Panc1 (cell line): ENCODE data around the gene SATB1. TPM values are rescaled to one million over a fixed set of nuclear protein-coding genes. Genes with fewer than 3 reads are reported as not detected.

Experiments
- ATAC-seq: fragments of 200-7000 bp; cut with Tn5 transposase; 2 replicates; pipeline ENCODE4 v1.9.1; 2020; ENCODE audit warnings: mild to moderate bottlenecking, moderate library complexity
- BruUV-seq: library from RNA; stranded (reverse); fragments of 400-500 nt; replicated peaks from 2 replicates; lab custom pipeline; 2021; lab: Mats Ljungman, UMichigan
- CTCF ChIA-PET: fragments of 300-600 bp; sonication (Branson Sonifier 250); formaldehyde crosslinking; loops from one replicate; lab custom pipeline; 2022; ENCODE audit warnings: antibody characterized with exemption; lab: Charles Lee
- POLR2A ChIA-PET: fragments of 300-600 bp; sonication (Branson Sonifier 250); formaldehyde crosslinking; loops from one replicate; lab custom pipeline; 2022; ENCODE audit warnings: antibody characterized with exemption; lab: Charles Lee
- DNase-seq: peaks from one replicate; pipeline ENCODE4 v3.0.0-alpha.2; 2010; ENCODE audit warnings: low read depth, low spot score
- H3K27ac ChIP-seq: 2 replicates; pipeline ENCODE4 v1.5.1; 2011; ENCODE audit warnings: mild to moderate bottlenecking, low read length, inconsistent platforms
- H3K27me3 ChIP-seq: fragments of 200-500 bp; sonication (Bioruptor generic); 2 replicates; pipeline ENCODE4 v1.6.0; 2014; ENCODE audit warnings: low read length, inconsistent platforms; ENCODE audit not compliant: control insufficient read depth, insufficient read depth
- H3K36me3 ChIP-seq: fragments of 200-500 bp; sonication (Bioruptor generic); 2 replicates; pipeline ENCODE4 v1.5.1; 2014; ENCODE audit warnings: inconsistent platforms, mild to moderate bottlenecking, low read length, moderate library complexity; ENCODE audit not compliant: control insufficient read depth, insufficient read depth
- H3K4me1 ChIP-seq: 2 replicates; pipeline ENCODE4 v1.5.1; 2011; ENCODE audit warnings: inconsistent platforms, mild to moderate bottlenecking, low read length, moderate library complexity; ENCODE audit not compliant: control insufficient read depth, insufficient read depth
- H3K4me3 ChIP-seq, 2 experiments: 2 replicates each; pipeline ENCODE4 v1.5.1; 2011 to 2012; ENCODE audit warnings: low read depth in 2 of 2, low read length in 2 of 2, mild to moderate bottlenecking in 2 of 2, inconsistent platforms in 1 of 2, moderate library complexity in 1 of 2
- H3K9me3 ChIP-seq: fragments of 200-500 bp; sonication (Bioruptor generic); 2 replicates; pipeline ENCODE4 v1.5.1; 2014; ENCODE audit warnings: low read depth, mild to moderate bottlenecking, inconsistent platforms, low read length, moderate library complexity; ENCODE audit not compliant: control insufficient read depth, insufficient read depth
- CTCF ChIP-seq: fragments of 450-650 bp; IDR thresholded peaks from 2 replicates; pipeline ENCODE4 v1.5.1; 2017; ENCODE audit warnings: mild to moderate bottlenecking
- POLR2AphosphoS5 ChIP-seq: IDR thresholded peaks from 2 replicates; pipeline ENCODE4 v1.6.1; 2012; ENCODE audit warnings: mild to moderate bottlenecking, low read depth, low read length, moderate library complexity
- SIN3A ChIP-seq: IDR thresholded peaks from 2 replicates; pipeline ENCODE4 v1.6.1; 2012; ENCODE audit warnings: low read depth, mild to moderate bottlenecking, low read length, moderate library complexity, borderline replicate concordance; ENCODE audit not compliant: insufficient read depth
- TCF7L2 ChIP-seq: IDR thresholded peaks from 2 replicates; pipeline ENCODE4 v1.6.1; 2011; ENCODE audit warnings: mild to moderate bottlenecking, low read depth, low read length, inconsistent platforms
- in situ Hi-C: cut with HindIII; loops from 2 replicates; pipeline ENCODE4 v1.10.0; 2016; ENCODE audit warnings: low sequenced_read_pairs, low pct_unique_long_range_greater_than_20kb
- intact Hi-C: fragments of 100-400 bp; cut with micrococcal nuclease; formaldehyde crosslinking; loops from one replicate; pipeline ENCODE4 v1.10.0; 2022; ENCODE audit not compliant: unreplicated experiment
- total RNA-seq: library from RNA; stranded (reverse); gene quantifications from one replicate; pipeline ENCODE4 v1.2.1, GENCODE V29; 2021; ENCODE audit not compliant: unreplicated experiment
- TF ChIP-seq, protein P1 (sequence below), 2 experiments: IDR thresholded peaks; 2 replicates each; pipeline ENCODE4 v1.6.1; 2011 to 2012; ENCODE audit warnings: low read depth in 2 of 2, control low read depth in 1 of 2, low read length in 1 of 2, mild to moderate bottlenecking in 1 of 2, moderate library complexity in 1 of 2; ENCODE audit not compliant: insufficient read depth in 1 of 2

SATB1 gene
- total RNA-seq, 1 experiment from 2014 or later, result 0.31 TPM

- TF ChIP-seq CTCF (peak; percentile 63; the same call in 1 of the 2 replicates), SIN3A (no peak), TCF7L2 (no peak), POLR2AphosphoS5 (no peak)
- TF ChIP-seq, protein P1, sequence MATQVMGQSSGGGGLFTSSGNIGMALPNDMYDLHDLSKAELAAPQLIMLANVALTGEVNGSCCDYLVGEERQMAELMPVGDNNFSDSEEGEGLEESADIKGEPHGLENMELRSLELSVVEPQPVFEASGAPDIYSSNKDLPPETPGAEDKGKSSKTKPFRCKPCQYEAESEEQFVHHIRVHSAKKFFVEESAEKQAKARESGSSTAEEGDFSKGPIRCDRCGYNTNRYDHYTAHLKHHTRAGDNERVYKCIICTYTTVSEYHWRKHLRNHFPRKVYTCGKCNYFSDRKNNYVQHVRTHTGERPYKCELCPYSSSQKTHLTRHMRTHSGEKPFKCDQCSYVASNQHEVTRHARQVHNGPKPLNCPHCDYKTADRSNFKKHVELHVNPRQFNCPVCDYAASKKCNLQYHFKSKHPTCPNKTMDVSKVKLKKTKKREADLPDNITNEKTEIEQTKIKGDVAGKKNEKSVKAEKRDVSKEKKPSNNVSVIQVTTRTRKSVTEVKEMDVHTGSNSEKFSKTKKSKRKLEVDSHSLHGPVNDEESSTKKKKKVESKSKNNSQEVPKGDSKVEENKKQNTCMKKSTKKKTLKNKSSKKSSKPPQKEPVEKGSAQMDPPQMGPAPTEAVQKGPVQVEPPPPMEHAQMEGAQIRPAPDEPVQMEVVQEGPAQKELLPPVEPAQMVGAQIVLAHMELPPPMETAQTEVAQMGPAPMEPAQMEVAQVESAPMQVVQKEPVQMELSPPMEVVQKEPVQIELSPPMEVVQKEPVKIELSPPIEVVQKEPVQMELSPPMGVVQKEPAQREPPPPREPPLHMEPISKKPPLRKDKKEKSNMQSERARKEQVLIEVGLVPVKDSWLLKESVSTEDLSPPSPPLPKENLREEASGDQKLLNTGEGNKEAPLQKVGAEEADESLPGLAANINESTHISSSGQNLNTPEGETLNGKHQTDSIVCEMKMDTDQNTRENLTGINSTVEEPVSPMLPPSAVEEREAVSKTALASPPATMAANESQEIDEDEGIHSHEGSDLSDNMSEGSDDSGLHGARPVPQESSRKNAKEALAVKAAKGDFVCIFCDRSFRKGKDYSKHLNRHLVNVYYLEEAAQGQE (IDR thresholded peaks at IDR 0.05; ENCODE audit: insufficient read depth in 1 of 2, low read depth in 2 of 2, low read length in 1 of 2), result no peak
- intact Hi-C loops, result loop anchor here (5.0 kb wide), 1 partner anchor 598 kb away; no protein-coding TSS in a partner anchor
- H3K4me3 ChIP-seq, result no peak overlapping the region
- ATAC-seq, result no peak
- POLR2A ChIA-PET, result interaction anchor here (0.6 kb wide), 1 partner anchor 747 kb away, joined by 6 read pairs; no protein-coding TSS in a partner anchor
- no peaks in the 10 kb centered on the region for H3K9me3 ChIP-seq
- no peaks in the 10 kb centered on the region for H3K27me3 ChIP-seq
- no peaks in the 10 kb centered on the region for H3K36me3 ChIP-seq
- in situ Hi-C loops, result no loop called here
- H3K4me1 ChIP-seq, result no peaks in the 10 kb centered on the region
- H3K27ac ChIP-seq, result no peak overlapping the region
- no TSS peak for BruUV-seq
- CTCF ChIA-PET, result interaction anchor here (0.6 to 0.7 kb wide), 2 partner anchors 57 to 513 kb away, joined by 3 to 9 read pairs; no protein-coding TSS in a partner anchor
- DNase-seq, result no peak
Measured at GRCh38 chr3:18389108-18389733, 35.9 kb downstream of the SATB1 start.

DNA sequence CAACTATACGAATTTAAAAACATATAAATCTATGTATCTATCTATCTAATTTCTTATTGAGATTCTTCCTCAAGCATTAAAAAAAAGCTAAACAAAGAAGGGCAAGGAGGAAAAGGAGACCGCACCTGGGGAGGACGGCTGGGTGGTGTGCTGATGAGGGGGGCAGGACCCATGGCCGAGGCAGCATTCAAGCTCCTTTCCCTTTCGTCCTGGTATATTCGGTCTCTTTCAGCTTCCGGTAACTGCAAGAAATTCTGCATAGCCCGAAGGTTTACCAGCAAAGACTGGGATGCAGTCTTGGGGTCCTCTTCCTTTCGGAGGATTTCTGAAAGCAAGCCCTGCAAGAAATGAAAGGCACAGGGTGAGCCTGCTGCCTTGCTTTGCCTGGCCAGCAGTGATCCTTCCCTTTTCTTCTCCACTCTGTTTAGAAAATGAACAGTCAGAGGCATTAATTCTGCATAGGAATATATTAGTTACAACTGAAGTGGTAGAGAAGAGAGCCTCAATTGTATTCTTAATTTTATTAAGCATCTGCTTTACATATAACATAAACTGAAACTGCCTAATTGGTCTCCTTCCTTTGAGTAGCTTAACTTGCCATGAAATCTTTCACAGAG, 38.8 kb downstream of the SATB1 start:
- ATAC-seq, result no peak
- Histone ChIP-seq H3K9me3 (no peaks in the 10 kb centered on the region), H3K4me3 (no peak overlapping the region), H3K27ac (no peak overlapping the region), H3K4me1 (no peaks in the 10 kb centered on the region), H3K36me3 (no peaks in the 10 kb centered on the region), H3K27me3 (no peaks in the 10 kb centered on the region)
- ChIA-PET POLR2A (interaction anchor here (0.5 kb wide), 1 partner anchor 429 kb away, joined by 3 read pairs; no protein-coding TSS in a partner anchor), CTCF (no interaction called here)
- in situ Hi-C loops (no loop called here), intact Hi-C loops (loop anchor here (5.0 kb wide), 1 partner anchor 601 kb away; no protein-coding TSS in a partner anchor)
- no peak for TF ChIP-seq CTCF
- no peak for TF ChIP-seq POLR2AphosphoS5
- TF ChIP-seq, protein P1 (IDR thresholded peaks at IDR 0.05; ENCODE audit: insufficient read depth in 1 of 2, low read depth in 2 of 2, low read length in 1 of 2), result no peak
- no peak for TF ChIP-seq TCF7L2
- TF ChIP-seq SIN3A, result no peak
- no TSS peak for BruUV-seq
- no peak for DNase-seq
